ENCODE results near the gene CDH12.

GRCh38 chr5:22673131-22673530 lies 180.0 kb downstream of the CDH12 start:
- TF ChIP-seq CTCF (IDR thresholded peaks at IDR 0.05 in 2 of 3, conservative IDR thresholded peaks at IDR 0.05 in 1 of 3; ENCODE audit: borderline replicate concordance in 1 of 3, insufficient read depth in 1 of 3, low read depth in 2 of 3, low read length in 2 of 3) (no peak), SIN3A (IDR thresholded peaks at IDR 0.05; ENCODE audit: low read depth) (no peak), MAX (IDR thresholded peaks at IDR 0.05) (no peak)
